NCI-H510A treated with DMSO at 0.1 percent for 48 hours (cell line): ENCODE data around the gene UBAP1L.

ENCODE experiments used
- DNase-seq: peaks from one replicate; lab custom pipeline; 2025; lab: John Stamatoyannopoulos, UW

UBAP1L gene

DNA sequence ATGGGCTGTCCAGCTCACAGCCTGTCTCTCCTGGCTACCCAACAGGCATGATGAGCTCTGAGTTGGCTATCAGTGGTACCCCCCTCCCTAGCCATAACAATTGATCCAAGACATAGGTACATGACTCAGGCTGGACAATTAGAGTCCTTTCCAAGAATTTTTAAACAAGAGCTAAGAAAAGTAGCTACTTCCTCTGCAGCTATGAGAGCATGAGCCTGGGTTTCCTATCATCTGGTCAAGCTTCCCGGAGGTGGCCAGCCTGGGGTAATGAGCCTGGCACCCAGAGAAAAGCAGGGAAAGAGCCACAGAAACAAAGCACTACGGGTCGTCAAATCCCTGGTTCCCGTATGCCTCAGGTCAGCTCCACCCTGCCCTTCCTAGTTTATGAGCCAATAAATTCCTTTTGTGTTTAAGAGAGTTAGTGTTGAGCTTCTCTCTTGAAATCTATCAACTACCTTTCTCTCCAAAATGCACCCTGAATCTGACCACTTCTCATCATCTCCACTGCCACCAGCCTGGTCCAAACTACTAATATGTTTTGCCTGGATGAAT is 72.1 kb downstream of the UBAP1L start:
- no peak for DNase-seq
